Measurements from ENCODE around the gene ZNF57. TPM values are rescaled to one million over a fixed set of nuclear protein-coding genes. Genes with fewer than 3 reads are reported as not detected.

Gene ZNF57
- total and polyA plus RNA-seq, 9 of the 15 experiments (the other 6 are each of a cell fraction or from before 2014, with no cell fraction given) = 3.9 to 13.5 (median 7.8) TPM

GRCh38 chr19:2962018-2962670, 61.4 kb downstream of the ZNF57 start (continued):
- TF ChIP-seq KDM4B (IDR thresholded peaks at IDR 0.05; ENCODE audit: borderline replicate concordance in 2 of 2, low read depth in 1 of 2) = no peak
- no peak for TF ChIP-seq SUPT5H (IDR thresholded peaks at IDR 0.05)
- TF ChIP-seq FOS (IDR thresholded peaks at IDR 0.05; ENCODE audit: extremely low read depth, insufficient read length) = no peak
- TF ChIP-seq, protein P1, sequence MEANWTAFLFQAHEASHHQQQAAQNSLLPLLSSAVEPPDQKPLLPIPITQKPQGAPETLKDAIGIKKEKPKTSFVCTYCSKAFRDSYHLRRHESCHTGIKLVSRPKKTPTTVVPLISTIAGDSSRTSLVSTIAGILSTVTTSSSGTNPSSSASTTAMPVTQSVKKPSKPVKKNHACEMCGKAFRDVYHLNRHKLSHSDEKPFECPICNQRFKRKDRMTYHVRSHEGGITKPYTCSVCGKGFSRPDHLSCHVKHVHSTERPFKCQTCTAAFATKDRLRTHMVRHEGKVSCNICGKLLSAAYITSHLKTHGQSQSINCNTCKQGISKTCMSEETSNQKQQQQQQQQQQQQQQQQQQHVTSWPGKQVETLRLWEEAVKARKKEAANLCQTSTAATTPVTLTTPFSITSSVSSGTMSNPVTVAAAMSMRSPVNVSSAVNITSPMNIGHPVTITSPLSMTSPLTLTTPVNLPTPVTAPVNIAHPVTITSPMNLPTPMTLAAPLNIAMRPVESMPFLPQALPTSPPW (CRISPR knock-in tag; IDR thresholded peaks at IDR 0.05) = peak; percentile 74
- peak; percentile 94 to 96 for TF ChIP-seq RAD21 (CRISPR knock-in tag; conservative IDR thresholded peaks at IDR 0.05 in 1 of 2, IDR thresholded peaks at IDR 0.05 in 1 of 2)
- TF ChIP-seq, protein P2, sequence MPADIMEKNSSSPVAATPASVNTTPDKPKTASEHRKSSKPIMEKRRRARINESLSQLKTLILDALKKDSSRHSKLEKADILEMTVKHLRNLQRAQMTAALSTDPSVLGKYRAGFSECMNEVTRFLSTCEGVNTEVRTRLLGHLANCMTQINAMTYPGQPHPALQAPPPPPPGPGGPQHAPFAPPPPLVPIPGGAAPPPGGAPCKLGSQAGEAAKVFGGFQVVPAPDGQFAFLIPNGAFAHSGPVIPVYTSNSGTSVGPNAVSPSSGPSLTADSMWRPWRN (IDR thresholded peaks at IDR 0.05; ENCODE audit: low read depth) = no peak
- TF ChIP-seq CREBBP (IDR thresholded peaks at IDR 0.05; ENCODE audit: low read depth, low read length) = no peak
- 0 out of 2 replicates have a peak, but pooled peaks have one; percentile 35 for TF ChIP-seq SLC30A9 (CRISPR knock-in tag; IDR thresholded peaks at IDR 0.05)
- no peak for TF ChIP-seq ZNF133 (CRISPR knock-in tag; IDR thresholded peaks at IDR 0.05)
- TF ChIP-seq ZBTB5 (IDR thresholded peaks at IDR 0.05) = no peak
- TF ChIP-seq NR2C2 (CRISPR knock-in tag; IDR thresholded peaks at IDR 0.05) = no peak
- TF ChIP-seq NR2C2 (tag; IDR thresholded peaks at IDR 0.05) = no peak; the same call in 1 of the 2 replicates
- TF ChIP-seq NR2F6 (CRISPR knock-in tag; IDR thresholded peaks at IDR 0.05) = no peak
- no peak for TF ChIP-seq THRAP3 (IDR thresholded peaks at IDR 0.05; ENCODE audit: borderline replicate concordance)
- TF ChIP-seq MYNN (IDR thresholded peaks at IDR 0.05) = no peak
- TF ChIP-seq MYNN (CRISPR knock-in tag; IDR thresholded peaks at IDR 0.05) = no peak
- TF ChIP-seq, protein P3, sequence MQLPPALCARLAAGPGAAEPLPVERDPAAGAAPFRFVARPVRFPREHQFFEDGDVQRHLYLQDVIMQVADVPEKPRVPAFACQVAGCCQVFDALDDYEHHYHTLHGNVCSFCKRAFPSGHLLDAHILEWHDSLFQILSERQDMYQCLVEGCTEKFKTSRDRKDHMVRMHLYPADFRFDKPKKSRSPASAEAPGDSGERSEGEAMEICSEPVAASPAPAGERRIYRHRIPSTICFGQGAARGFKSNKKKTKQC (CRISPR knock-in tag; IDR thresholded peaks at IDR 0.05) = no peak
- no peak for TF ChIP-seq ZNF785 (CRISPR knock-in tag; IDR thresholded peaks at IDR 0.05)
- TF ChIP-seq RNF2 (IDR thresholded peaks at IDR 0.05) = no peak
- TF ChIP-seq, protein P4, sequence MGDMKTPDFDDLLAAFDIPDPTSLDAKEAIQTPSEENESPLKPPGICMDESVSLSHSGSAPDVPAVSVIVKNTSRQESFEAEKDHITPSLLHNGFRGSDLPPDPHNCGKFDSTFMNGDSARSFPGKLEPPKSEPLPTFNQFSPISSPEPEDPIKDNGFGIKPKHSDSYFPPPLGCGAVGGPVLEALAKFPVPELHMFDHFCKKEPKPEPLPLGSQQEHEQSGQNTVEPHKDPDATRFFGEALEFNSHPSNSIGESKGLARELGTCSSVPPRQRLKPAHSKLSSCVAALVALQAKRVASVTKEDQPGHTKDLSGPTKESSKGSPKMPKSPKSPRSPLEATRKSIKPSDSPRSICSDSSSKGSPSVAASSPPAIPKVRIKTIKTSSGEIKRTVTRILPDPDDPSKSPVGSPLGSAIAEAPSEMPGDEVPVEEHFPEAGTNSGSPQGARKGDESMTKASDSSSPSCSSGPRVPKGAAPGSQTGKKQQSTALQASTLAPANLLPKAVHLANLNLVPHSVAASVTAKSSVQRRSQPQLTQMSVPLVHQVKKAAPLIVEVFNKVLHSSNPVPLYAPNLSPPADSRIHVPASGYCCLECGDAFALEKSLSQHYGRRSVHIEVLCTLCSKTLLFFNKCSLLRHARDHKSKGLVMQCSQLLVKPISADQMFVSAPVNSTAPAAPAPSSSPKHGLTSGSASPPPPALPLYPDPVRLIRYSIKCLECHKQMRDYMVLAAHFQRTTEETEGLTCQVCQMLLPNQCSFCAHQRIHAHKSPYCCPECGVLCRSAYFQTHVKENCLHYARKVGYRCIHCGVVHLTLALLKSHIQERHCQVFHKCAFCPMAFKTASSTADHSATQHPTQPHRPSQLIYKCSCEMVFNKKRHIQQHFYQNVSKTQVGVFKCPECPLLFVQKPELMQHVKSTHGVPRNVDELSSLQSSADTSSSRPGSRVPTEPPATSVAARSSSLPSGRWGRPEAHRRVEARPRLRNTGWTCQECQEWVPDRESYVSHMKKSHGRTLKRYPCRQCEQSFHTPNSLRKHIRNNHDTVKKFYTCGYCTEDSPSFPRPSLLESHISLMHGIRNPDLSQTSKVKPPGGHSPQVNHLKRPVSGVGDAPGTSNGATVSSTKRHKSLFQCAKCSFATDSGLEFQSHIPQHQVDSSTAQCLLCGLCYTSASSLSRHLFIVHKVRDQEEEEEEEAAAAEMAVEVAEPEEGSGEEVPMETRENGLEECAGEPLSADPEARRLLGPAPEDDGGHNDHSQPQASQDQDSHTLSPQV (IDR thresholded peaks at IDR 0.05) = no peak
- no peak for TF ChIP-seq CHD2 (IDR thresholded peaks at IDR 0.05; ENCODE audit: low read depth, low read length)
- TF ChIP-seq CBX5 (IDR thresholded peaks at IDR 0.05; ENCODE audit: borderline replicate concordance, low read depth) = no peak

Measured in K562 (cell line).